Epithelial cell of esophagus (primary cell): ENCODE data around the gene MAGOH.

ENCODE experiments used
- DNase-seq: peaks from one replicate; pipeline ENCODE4 v3.0.0; 2010; ENCODE audit warnings: low read depth
- H3K4me3 ChIP-seq: 2 replicates; pipeline ENCODE4 v1.5.1; 2011; ENCODE audit warnings: mild to moderate bottlenecking, low read length, control low read depth
- TF ChIP-seq, protein P1 (sequence below): IDR thresholded peaks from 2 replicates; pipeline ENCODE4 v1.5.1; 2011; ENCODE audit warnings: low read depth, mild to moderate bottlenecking, low read length, control low read depth, inconsistent platforms; ENCODE audit not compliant: insufficient read depth; ENCODE audit errors: missing control alignments

The MAGOH gene

DNA sequence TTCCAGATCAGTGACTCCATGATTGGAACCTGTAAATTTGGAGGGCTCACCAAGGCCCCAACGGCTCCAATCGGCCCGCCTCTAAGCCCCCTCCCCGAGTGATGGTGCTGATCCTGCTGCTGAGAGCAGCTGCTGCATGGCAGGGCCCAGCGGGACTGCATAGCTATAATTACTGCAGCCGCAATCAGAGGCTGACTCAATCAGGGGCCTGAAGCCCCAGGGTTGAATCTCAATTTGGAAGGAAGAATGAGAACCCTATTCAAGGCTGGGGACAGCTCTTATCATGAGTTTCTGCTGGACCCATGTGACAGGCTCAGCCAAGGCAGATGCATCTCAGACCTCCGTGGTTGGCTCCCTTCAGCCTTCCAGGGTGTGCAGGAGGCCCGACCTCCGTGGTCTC lies 42.8 kb upstream of the MAGOH start:
- no peak overlapping the region for H3K4me3 ChIP-seq
- TF ChIP-seq, protein P1, sequence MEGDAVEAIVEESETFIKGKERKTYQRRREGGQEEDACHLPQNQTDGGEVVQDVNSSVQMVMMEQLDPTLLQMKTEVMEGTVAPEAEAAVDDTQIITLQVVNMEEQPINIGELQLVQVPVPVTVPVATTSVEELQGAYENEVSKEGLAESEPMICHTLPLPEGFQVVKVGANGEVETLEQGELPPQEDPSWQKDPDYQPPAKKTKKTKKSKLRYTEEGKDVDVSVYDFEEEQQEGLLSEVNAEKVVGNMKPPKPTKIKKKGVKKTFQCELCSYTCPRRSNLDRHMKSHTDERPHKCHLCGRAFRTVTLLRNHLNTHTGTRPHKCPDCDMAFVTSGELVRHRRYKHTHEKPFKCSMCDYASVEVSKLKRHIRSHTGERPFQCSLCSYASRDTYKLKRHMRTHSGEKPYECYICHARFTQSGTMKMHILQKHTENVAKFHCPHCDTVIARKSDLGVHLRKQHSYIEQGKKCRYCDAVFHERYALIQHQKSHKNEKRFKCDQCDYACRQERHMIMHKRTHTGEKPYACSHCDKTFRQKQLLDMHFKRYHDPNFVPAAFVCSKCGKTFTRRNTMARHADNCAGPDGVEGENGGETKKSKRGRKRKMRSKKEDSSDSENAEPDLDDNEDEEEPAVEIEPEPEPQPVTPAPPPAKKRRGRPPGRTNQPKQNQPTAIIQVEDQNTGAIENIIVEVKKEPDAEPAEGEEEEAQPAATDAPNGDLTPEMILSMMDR = no peak
- DNase-seq = no peak

DNA sequence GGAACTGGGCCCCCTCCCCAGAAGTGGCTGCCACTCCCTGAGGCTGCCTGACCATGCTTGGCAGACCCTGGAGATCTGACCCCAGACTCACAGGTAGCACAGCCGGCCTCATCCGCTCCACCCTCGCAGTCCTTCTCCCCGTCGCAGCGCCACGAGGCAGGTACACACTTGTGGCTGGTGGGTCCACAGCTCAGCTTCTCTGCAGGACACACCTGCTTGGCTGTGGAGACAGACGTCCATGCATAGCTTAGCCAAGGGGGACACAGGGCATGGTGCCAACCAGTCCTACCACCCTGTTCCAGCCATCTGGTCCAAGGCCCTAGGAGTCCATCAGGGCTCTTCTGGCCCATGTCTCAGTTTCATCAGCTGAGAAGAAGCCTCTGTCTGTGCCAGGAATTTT lies 42.2 kb upstream of the MAGOH start:
- no peak for DNase-seq
- TF ChIP-seq, protein P1 = no peak
- H3K4me3 ChIP-seq = no peak overlapping the region

DNA sequence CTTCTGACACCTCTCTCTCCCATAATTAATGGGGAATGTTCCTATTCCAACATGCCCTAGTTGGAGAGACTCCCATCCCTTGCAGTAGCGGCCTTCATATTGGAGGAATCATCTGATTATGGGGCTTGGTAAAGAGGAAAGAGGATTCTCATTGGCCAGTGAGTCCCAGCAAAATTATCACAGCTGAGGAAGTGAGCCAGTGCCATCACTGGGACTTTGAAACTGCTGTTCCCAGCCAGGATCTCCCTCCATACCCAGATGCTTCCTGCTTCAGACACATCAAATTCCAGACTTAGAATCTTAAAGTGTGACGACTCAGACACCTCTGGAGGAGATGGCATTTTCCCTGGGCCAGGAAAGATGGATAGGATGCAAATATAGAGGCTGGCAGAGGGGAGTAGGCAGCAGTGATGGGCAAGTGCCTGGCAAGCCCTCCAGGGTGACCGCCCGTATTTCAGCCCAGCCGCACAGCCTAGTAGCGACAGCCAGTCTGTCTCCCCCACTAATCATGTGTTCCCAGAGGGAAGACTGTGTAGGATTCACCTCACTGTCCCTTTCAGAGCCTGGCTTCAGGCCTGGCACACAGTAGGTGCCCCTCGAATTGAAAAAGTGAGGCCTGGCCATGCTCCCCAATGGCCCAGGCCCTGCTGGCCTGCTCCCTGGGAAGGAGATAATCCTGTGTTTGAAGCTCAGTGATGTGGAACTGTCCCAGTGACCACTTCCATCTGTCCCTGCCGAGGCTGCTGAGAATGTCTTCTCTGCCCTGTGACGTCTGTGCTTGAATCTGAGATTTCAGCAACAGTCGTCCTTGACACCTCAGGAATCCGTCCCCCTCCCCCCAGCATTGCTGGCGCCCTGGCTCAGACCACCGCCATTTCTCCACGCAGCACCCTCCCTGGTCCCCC lies 41.2 kb upstream of the MAGOH start:
- no peak overlapping the region for H3K4me3 ChIP-seq
- no peak for DNase-seq
- TF ChIP-seq, protein P1 = no peak

DNA sequence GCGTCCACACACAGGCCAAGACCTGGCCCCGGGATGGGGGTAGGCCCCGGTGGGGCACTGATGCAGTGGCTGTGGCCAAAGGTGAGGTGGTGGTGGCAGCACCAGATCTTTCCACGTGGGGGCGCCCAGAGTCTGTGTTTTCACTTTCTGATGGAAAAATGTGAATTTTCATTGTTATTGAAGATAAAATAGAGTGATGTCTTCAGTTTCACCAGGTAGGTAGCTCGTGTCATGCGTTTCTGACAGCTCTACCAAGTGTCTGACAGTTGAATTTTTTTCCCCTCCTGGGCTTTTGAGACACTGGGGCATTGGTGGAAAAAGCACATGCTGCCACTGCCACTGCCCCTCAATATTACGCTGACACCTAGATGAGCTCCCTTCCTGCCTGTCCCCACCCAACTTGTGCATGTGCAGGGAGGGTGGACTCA lies 40.0 kb upstream of the MAGOH start:
- H3K4me3 ChIP-seq = no peak overlapping the region
- peak; percentile 26 for DNase-seq
- TF ChIP-seq, protein P1 = peak; percentile 86

DNA sequence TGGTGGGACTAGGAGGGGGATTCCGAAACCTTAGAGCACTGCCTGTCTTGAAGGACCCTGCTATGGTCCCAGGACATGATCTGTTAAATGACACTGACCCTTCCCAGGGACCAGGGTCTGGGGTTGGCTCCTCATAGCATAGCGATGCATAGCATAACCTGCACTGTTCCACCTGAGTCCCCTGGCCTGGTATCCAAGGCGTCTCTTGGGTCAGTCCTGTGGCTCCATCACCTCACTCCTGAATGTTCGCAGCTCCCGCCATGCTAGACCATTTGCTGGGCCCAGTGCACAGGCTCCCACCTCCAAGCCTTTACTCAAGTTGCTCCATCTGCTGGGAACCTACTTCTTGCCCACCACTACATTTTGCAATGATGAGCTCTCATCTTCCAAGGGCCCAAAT lies 39.0 kb upstream of the MAGOH start:
- H3K4me3 ChIP-seq = no peak overlapping the region
- TF ChIP-seq, protein P1 = no peak
- DNase-seq = no peak

DNA sequence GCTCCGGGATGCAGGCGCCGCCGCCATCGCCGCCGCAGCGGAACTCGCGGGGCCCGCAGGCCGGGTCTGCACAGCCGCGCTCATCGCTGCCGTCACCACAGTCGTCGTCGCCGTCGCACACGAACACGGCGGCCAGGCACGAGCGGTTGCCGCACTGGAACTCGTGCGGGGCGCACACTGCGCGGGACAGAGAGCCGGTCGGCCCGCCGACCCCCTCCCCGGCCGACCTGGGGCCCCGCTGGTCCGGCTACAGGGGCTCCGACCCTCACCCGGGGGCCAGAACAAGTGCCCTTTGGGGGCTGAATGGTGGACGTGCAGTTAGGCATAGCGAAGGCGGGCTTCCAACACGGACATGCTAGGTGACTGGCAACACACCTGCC lies 38.6 kb upstream of the MAGOH start:
- no peak for DNase-seq
- TF ChIP-seq, protein P1 = no peak
- no peak overlapping the region for H3K4me3 ChIP-seq

DNA sequence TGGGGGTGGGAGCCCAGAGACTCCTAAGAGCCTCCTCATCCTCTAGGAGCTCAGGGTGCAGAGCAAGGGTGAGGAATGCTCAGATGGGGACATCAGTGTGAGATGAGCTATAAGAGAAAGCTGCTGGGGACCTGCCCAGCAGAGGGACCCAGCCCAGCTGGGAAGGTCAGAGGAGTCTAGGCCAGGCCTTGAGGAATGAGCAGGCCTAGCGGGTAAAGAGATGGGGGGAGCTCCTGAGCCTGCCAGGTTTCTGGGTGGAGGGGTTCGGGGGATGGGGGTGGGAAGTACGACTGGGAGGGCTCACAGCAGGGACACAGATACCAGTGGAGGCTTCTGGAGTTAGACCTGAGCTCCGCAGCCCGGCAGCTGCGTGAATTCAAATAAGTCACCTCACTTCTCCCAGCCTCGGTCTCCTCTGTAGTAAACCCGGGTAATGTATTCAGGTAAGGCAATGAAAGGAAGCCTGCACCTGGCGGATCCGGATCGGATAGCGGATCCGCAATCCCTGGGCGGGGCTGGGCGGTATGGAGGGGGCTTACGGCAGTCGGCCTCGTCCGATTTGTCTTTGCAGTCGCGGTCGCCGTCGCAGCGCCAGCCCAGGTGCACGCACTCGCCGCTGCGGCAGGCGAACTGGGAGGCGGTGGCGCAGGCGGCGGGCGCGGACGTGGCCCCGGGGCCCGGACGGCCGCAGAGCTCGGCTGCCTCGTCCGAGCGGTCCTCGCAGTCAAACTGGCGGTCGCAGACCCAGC lies 38.0 kb upstream of the MAGOH start:
- DNase-seq = no peak
- TF ChIP-seq, protein P1 = no peak
- H3K4me3 ChIP-seq = no peak overlapping the region
